HepG2 (cell line): ENCODE results near the gene HENMT1. TPM values are rescaled to one million over a fixed set of nuclear protein-coding genes. Genes with fewer than 3 reads are reported as not detected.

ENCODE experiments used
- ATAC-seq: fragments of 200-7000 bp; cut with Tn5 transposase; 3 replicates; pipeline ENCODE4 v1.9.1; 2020; ENCODE audit warnings: mild to moderate bottlenecking, moderate library complexity
- BruUV-seq: library from RNA; stranded (reverse); fragments of 400-500 nt; replicated peaks from 2 replicates; lab custom pipeline; 2021; lab: Mats Ljungman, UMichigan
- CTCF ChIA-PET: fragments of 300-600 bp; formaldehyde crosslinking; extraction: SDS; loops from one replicate; lab custom pipeline; 2021; ENCODE audit warnings: low total read pairs, inconsistent platforms, low intra/inter-chr PET ratio; lab: Yijun Ruan, JAX
- POLR2A ChIA-PET: fragments of 350-600 bp; sonication (Branson Sonifier 250); formaldehyde crosslinking; loops from one replicate; lab custom pipeline; 2020; ENCODE audit warnings: antibody characterized with exemption, inconsistent platforms; lab: Yijun Ruan, JAX
- DNase-seq: peaks from one replicate; pipeline ENCODE4 v3.0.0-alpha.2; 2015; ENCODE audit warnings: low spot score
- FAIRE-seq: peaks from 3 replicates; lab custom pipeline; 2011; peaks lifted over from hg19 to GRCh38; lab: Jason Lieb, UNC
- H2AFZ ChIP-seq: one replicate; pipeline ENCODE4 v1.6.1; 2011; ENCODE audit warnings: low read length, inconsistent platforms
- H3K27ac ChIP-seq: fragments of 300-600 bp; 3 replicates; pipeline ENCODE4 v1.8.0; 2011; ENCODE audit warnings: mixed run types, mild to moderate bottlenecking, mixed read lengths, low read length, inconsistent platforms; ENCODE audit not compliant: insufficient read depth; ENCODE audit errors: extremely low read length
- H3K27me3 ChIP-seq, 2 experiments: fragments of 200-600 bp in 1 of 2; 2 replicates in 1 of 2; 3 replicates in 1 of 2; pipeline versions ENCODE4 v1.6.0 to v1.8.0; 2011; ENCODE audit warnings: low read length in 2 of 2, mild to moderate bottlenecking in 2 of 2, moderate library complexity in 2 of 2, inconsistent platforms in 1 of 2; ENCODE audit not compliant: insufficient read depth in 2 of 2, control insufficient read depth in 1 of 2
- H3K36me3 ChIP-seq, 2 experiments: fragments of 200-600 bp in 1 of 2; replicated peaks in 1 of 2; 2 replicates in 1 of 2; 3 replicates in 1 of 2; pipeline versions ENCODE4 v1.5.1 to v1.8.0; 2011; ENCODE audit warnings: low read length in 2 of 2, inconsistent platforms in 1 of 2; ENCODE audit not compliant: insufficient read depth in 2 of 2, control insufficient read depth in 1 of 2
- H3K4me1 ChIP-seq: 2 replicates; pipeline ENCODE4 v1.5.1; 2012; ENCODE audit warnings: low read length, inconsistent platforms; ENCODE audit not compliant: insufficient read depth
- H3K4me2 ChIP-seq: 2 replicates; pipeline ENCODE4 v1.6.0; 2011; ENCODE audit warnings: low read depth, low read length, inconsistent platforms
- H3K4me3 ChIP-seq, 3 experiments: fragments of 200-600 bp in 1 of 3; sonication (generic), shearing (Covaris generic) in 1 of 3; replicated peaks in 1 of 3; 2 replicates each; pipeline ENCODE4 v1.5.1; 2011 to 2016; ENCODE audit warnings: low read length in 3 of 3, inconsistent platforms in 2 of 3, low read depth in 2 of 3, mild to moderate bottlenecking in 2 of 3, control low read depth in 1 of 3, mixed read lengths in 1 of 3; ENCODE audit not compliant: insufficient read depth in 1 of 3
- H3K79me2 ChIP-seq: one replicate; pipeline ENCODE4 v1.6.1; 2011; ENCODE audit warnings: low read length, inconsistent platforms; ENCODE audit not compliant: insufficient read depth
- H3K9ac ChIP-seq: 2 replicates; pipeline ENCODE4 v1.6.0; 2011; ENCODE audit warnings: mild to moderate bottlenecking, low read depth, low read length, inconsistent platforms; ENCODE audit not compliant: insufficient read depth
- H3K9me3 ChIP-seq: 2 replicates; pipeline ENCODE4 v1.5.1; 2012; ENCODE audit warnings: mild to moderate bottlenecking, low read length
- H4K20me1 ChIP-seq: 2 replicates; pipeline ENCODE4 v1.6.0; 2011; ENCODE audit warnings: inconsistent platforms, mild to moderate bottlenecking, low read length, moderate library complexity; ENCODE audit not compliant: insufficient read depth
- AHR ChIP-seq: IDR thresholded peaks from 2 replicates; pipeline ENCODE4 v1.6.1; 2018; ENCODE audit warnings: missing genetic modification reagents, missing compliant biosample characterization
- ARNT ChIP-seq: fragments of 450-650 bp; IDR thresholded peaks from 2 replicates; pipeline ENCODE4 v1.6.1; 2017
- IKZF4 ChIP-seq: sonication (generic); formaldehyde crosslinking; IDR thresholded peaks from 2 replicates; pipeline ENCODE4 v1.5.1; 2020; ENCODE audit warnings: borderline replicate concordance, mild to moderate bottlenecking, low read depth, missing genetic modification reagents; ENCODE audit errors: not compliant biosample characterization
- MED8 ChIP-seq: sonication (generic); formaldehyde crosslinking; IDR thresholded peaks from 2 replicates; pipeline ENCODE4 v1.8.1; 2023; ENCODE audit warnings: mild to moderate bottlenecking, missing genetic modification reagents; ENCODE audit not compliant: insufficient replicate concordance
- MIER2 ChIP-seq: IDR thresholded peaks from 2 replicates; pipeline ENCODE4 v1.6.1; 2016; ENCODE audit warnings: missing biosample characterization, missing genetic modification reagents
- NR2F1 ChIP-seq, 2 experiments: fragments of 450-650 bp in 1 of 2; formaldehyde crosslinking in 1 of 2; IDR thresholded peaks; 2 replicates each; pipeline versions ENCODE4 v1.5.0 to v1.6.1; 2016 to 2020; ENCODE audit warnings: mild to moderate bottlenecking in 1 of 2, missing compliant biosample characterization in 1 of 2, missing genetic modification reagents in 1 of 2, moderate library complexity in 1 of 2
- PHF21A ChIP-seq: sonication (generic); formaldehyde crosslinking; IDR thresholded peaks from 2 replicates; pipeline ENCODE4 v1.5.0; 2020; ENCODE audit warnings: mild to moderate bottlenecking, missing genetic modification reagents
- STAT5B ChIP-seq: sonication (generic); formaldehyde crosslinking; IDR thresholded peaks from 2 replicates; pipeline ENCODE4 v1.4.0; 2020; ENCODE audit warnings: missing genetic modification reagents
- THAP11 ChIP-seq: IDR thresholded peaks from 2 replicates; pipeline ENCODE4 v1.6.1; 2016; ENCODE audit warnings: missing biosample characterization, missing genetic modification reagents
- ZNF792 ChIP-seq: IDR thresholded peaks from 2 replicates; pipeline ENCODE4 v1.6.1; 2016
- ZNF850 ChIP-seq: sonication (generic); formaldehyde crosslinking; conservative IDR thresholded peaks from 2 replicates; pipeline ENCODE4 v1.9.0; 2021; ENCODE audit warnings: mild to moderate bottlenecking, missing genetic modification reagents
- ZNF879 ChIP-seq: sonication (generic); formaldehyde crosslinking; IDR thresholded peaks from 2 replicates; pipeline ENCODE4 v1.8.1; 2023; ENCODE audit warnings: missing genetic modification reagents
- WGBS: methylation state at CpG from one replicate; pipeline ENCODE4 v1.1.6; 2017; ENCODE audit warnings: low lambda C conversion rate; 5-methylcytosine and 5-hydroxymethylcytosine counted together
- in situ Hi-C: cut with HindIII; loops from 2 replicates; pipeline ENCODE4 v1.10.0; 2017; ENCODE audit warnings: low pct_unique_long_range_greater_than_20kb; ENCODE audit not compliant: extremely low pct_ligation_motif_present
- intact Hi-C: fragments of 100-400 bp; cut with micrococcal nuclease; formaldehyde crosslinking; loops from one replicate; pipeline ENCODE4 v1.10.0; 2022; ENCODE audit not compliant: unreplicated experiment
- polyA plus RNA-seq, 8 experiments: library from polyadenylated mRNA; depleted of rRNA in 3 of 8; stranded (reverse) in 7 of 8; unstranded in 1 of 8; fragments of >200 nt; fragmentation: Illumina TruSeq in 4 of 8; extraction: Trizol in 4 of 8; gene quantifications; 2 replicates each; pipeline versions ENCODE4 v1.2.1 to v1.2.3, GENCODE V29; 2011 to 2016; ENCODE audit warnings: low read depth in 4 of 8, missing spikeins in 1 of 8, mixed read lengths in 1 of 8; ENCODE audit not compliant: insufficient read depth in 1 of 8
- total RNA-seq, 5 experiments: library from RNA; depleted of rRNA; stranded (reverse); fragments of >200 nt; fragmentation: Illumina TruSeq; extraction: Trizol; gene quantifications; 2 replicates each; pipeline ENCODE4 v1.2.3, GENCODE V29; 2016; ENCODE audit warnings: low read depth in 1 of 5
- TF ChIP-seq, protein P1 (sequence below): sonication (generic); formaldehyde crosslinking; IDR thresholded peaks from 2 replicates; pipeline ENCODE4 v1.4.0; 2020; ENCODE audit warnings: missing genetic modification reagents
- TF ChIP-seq, protein P2 (sequence below): sonication (generic); formaldehyde crosslinking; IDR thresholded peaks from 2 replicates; pipeline ENCODE4 v1.4.0; 2020; ENCODE audit warnings: missing genetic modification reagents

Gene HENMT1
- total and polyA plus RNA-seq, 2 of the 13 experiments (the other 11 are each of a cell fraction or from before 2014, with no cell fraction given) = not detected

DNA sequence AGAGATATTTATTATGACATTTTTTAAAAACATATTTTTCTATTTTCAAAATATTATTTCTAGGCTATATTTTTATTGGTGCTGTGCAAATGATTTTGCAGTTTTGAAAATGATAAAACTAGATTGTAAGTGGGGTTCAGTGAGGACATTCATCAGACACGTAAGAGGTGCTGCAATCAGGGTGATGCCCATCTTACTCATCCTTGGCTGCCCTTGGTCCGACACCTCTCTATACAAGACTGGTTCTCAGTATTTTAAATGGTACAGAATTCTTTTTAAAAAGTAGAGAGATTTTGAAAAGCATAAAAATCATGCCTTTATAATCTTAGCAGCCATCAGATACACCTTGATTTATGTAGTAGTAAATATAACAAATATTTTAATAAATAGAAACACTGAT is 24.0 kb downstream of the HENMT1 start (continued):
- no peak for TF ChIP-seq ARNT
- no peak for TF ChIP-seq ZNF850
- TF ChIP-seq ZNF879 = no peak
- TF ChIP-seq PHF21A = no peak
- no peak for TF ChIP-seq NR2F1 (CRISPR knock-in tag; IDR thresholded peaks at IDR 0.05)
- no peak for TF ChIP-seq THAP11 (CRISPR knock-in tag)
- TF ChIP-seq, protein P1, sequence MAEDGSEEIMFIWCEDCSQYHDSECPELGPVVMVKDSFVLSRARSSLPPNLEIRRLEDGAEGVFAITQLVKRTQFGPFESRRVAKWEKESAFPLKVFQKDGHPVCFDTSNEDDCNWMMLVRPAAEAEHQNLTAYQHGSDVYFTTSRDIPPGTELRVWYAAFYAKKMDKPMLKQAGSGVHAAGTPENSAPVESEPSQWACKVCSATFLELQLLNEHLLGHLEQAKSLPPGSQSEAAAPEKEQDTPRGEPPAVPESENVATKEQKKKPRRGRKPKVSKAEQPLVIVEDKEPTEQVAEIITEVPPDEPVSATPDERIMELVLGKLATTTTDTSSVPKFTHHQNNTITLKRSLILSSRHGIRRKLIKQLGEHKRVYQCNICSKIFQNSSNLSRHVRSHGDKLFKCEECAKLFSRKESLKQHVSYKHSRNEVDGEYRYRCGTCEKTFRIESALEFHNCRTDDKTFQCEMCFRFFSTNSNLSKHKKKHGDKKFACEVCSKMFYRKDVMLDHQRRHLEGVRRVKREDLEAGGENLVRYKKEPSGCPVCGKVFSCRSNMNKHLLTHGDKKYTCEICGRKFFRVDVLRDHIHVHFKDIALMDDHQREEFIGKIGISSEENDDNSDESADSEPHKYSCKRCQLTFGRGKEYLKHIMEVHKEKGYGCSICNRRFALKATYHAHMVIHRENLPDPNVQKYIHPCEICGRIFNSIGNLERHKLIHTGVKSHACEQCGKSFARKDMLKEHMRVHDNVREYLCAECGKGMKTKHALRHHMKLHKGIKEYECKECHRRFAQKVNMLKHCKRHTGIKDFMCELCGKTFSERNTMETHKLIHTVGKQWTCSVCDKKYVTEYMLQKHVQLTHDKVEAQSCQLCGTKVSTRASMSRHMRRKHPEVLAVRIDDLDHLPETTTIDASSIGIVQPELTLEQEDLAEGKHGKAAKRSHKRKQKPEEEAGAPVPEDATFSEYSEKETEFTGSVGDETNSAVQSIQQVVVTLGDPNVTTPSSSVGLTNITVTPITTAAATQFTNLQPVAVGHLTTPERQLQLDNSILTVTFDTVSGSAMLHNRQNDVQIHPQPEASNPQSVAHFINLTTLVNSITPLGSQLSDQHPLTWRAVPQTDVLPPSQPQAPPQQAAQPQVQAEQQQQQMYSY (CRISPR knock-in tag) = no peak
- no peak for TF ChIP-seq MED8 (CRISPR knock-in tag)
- no peak for TF ChIP-seq AHR
- TF ChIP-seq ZNF792 = no peak
- TF ChIP-seq STAT5B (CRISPR knock-in tag) = no peak

DNA sequence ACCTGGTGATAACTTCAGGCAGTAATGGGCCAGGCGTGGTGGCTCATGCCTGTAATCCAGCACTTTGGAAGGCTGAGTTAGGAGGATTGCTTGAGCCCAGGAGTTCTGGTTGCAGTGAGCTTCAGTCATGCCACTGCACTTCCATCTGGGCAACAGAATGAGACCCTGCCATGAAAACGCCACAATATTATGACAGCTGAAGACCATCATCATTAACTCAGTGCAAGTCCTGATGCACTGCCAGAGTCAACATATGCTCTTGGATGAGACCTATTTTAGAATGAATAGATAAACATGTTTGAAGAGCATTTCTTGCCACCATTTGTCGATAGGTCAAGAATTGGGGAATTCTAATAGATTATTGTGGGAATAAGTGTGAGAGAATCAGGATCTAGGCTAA is 26.4 kb downstream of the HENMT1 start:
- H3K4me2 ChIP-seq = no peak overlapping the region
- in situ Hi-C loops = no loop called here

More for the DNA sequence above, 26.4 kb downstream of the HENMT1 start:
- H3K79me2 ChIP-seq = no peaks in the 10 kb centered on the region
- POLR2A ChIA-PET = no interaction called here
- no peak overlapping the region for H3K27ac ChIP-seq
- no peak for DNase-seq
- WGBS = 60% methylated on average over 2 of the region's 3 CpGs
- FAIRE-seq = no peak
- no peak for ATAC-seq
- no peaks in the 10 kb centered on the region for H3K36me3 ChIP-seq
- H3K4me1 ChIP-seq = no peaks in the 10 kb centered on the region
- TF ChIP-seq IKZF4 = no peak
- TF ChIP-seq, protein P2, sequence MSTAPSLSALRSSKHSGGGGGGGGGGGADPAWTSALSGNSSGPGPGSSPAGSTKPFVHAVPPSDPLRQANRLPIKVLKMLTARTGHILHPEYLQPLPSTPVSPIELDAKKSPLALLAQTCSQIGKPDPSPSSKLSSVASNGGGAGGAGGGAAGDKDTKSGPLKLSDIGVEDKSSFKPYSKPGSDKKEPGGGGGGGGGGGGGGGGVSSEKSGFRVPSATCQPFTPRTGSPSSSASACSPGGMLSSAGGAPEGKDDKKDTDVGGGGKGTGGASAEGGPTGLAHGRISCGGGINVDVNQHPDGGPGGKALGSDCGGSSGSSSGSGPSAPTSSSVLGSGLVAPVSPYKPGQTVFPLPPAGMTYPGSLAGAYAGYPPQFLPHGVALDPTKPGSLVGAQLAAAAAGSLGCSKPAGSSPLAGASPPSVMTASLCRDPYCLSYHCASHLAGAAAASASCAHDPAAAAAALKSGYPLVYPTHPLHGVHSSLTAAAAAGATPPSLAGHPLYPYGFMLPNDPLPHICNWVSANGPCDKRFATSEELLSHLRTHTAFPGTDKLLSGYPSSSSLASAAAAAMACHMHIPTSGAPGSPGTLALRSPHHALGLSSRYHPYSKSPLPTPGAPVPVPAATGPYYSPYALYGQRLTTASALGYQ (CRISPR knock-in tag) = no peak
- TF ChIP-seq MIER2 = no peak
- TF ChIP-seq, all 625 proteins: peak for 0
- Histone ChIP-seq H4K20me1 (no peaks in the 10 kb centered on the region), H3K9ac (no peak overlapping the region), H3K4me3 (no peak overlapping the region), H3K27me3 (no peaks in the 10 kb centered on the region), H2AFZ (no peak overlapping the region), H3K9me3 (no peaks in the 10 kb centered on the region)
- BruUV-seq = no TSS peak
- intact Hi-C loops = no loop called here
- CTCF ChIA-PET = no interaction called here
